Gastrocnemius medialis (tissue), 4 donors: Measurements from ENCODE around the gene WFIKKN1.

Source experiments
- POLR2A ChIP-seq, 2 donors: fragments of 450-650 bp; IDR thresholded peaks; one replicate each; pipeline ENCODE4 v1.6.1; 2017; ENCODE audit warnings: antibody characterized with exemption in 2 of 2, mild to moderate bottlenecking in 2 of 2, moderate library complexity in 2 of 2
- TF ChIP-seq, protein P1 (sequence below), 5 experiments: fragments of 450-650 bp in 3 of 5; fragments of 200-600 bp in 2 of 5; sonication (generic) in 2 of 5; IDR thresholded peaks in 4 of 5; conservative IDR thresholded peaks in 1 of 5; 1 replicate in 4 of 5; 2 replicates in 1 of 5; pipeline ENCODE4 v1.5.1; 2016 to 2019; ENCODE audit warnings: antibody characterized with exemption in 5 of 5, mild to moderate bottlenecking in 3 of 5, moderate library complexity in 3 of 5

DNA sequence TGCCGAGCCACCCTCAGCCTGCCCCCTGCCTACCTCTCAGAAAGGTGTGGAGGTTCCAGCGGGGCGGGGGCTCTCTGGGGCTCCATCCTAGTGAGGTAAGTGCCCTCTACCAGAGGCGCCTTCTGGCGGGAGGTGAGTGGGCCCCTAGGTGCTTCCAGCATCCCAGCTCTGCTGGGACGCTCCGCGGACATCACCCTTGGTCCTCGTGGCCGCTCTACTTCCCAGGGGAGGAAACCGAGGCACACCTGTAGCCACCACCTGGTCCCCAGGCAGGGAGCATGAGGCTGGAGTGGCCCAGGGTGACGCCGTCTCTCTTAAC lies 12.2 kb downstream of the WFIKKN1 start:
- TF ChIP-seq, protein P1, sequence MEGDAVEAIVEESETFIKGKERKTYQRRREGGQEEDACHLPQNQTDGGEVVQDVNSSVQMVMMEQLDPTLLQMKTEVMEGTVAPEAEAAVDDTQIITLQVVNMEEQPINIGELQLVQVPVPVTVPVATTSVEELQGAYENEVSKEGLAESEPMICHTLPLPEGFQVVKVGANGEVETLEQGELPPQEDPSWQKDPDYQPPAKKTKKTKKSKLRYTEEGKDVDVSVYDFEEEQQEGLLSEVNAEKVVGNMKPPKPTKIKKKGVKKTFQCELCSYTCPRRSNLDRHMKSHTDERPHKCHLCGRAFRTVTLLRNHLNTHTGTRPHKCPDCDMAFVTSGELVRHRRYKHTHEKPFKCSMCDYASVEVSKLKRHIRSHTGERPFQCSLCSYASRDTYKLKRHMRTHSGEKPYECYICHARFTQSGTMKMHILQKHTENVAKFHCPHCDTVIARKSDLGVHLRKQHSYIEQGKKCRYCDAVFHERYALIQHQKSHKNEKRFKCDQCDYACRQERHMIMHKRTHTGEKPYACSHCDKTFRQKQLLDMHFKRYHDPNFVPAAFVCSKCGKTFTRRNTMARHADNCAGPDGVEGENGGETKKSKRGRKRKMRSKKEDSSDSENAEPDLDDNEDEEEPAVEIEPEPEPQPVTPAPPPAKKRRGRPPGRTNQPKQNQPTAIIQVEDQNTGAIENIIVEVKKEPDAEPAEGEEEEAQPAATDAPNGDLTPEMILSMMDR (IDR thresholded peaks at IDR 0.05 in 4 of 5, conservative IDR thresholded peaks at IDR 0.05 in 1 of 5), result no peak
- no peak for TF ChIP-seq POLR2A (IDR thresholded peaks at IDR 0.05)
